ENCODE data around the gene PMM1. TPM values are rescaled to one million over a fixed set of nuclear protein-coding genes. Genes with fewer than 3 reads are reported as not detected.
"Not testable (repeated sequence)": the region's sequence is repeated elsewhere in the genome, so short reads cannot be mapped to it uniquely, and the experiment has no call there.

PMM1 gene
- total RNA-seq, 4 donors from 2014 or later, result 55.5 to 88.1 (median 83.5) TPM

GRCh38 chr22:41595703-41596102 lies 6.1 kb upstream of the PMM1 start:
- Histone ChIP-seq H3K27me3 (no peaks in the 10 kb centered on the region), H3K27ac (no peak overlapping the region), H3K9me3 (no peaks in the 10 kb centered on the region), H3K36me3 (peaks cover 0 to 23% (median 0%) of the 10 kb centered on the region in 3 donors), H3K4me3 (no peak overlapping the region), H3K4me1 (peaks cover 0 to 8% (median 0%) of the 10 kb centered on the region in 4 donors)
- WGBS, 2 donors, result 82 to 86% methylated on average over 5 of the region's 5 CpGs
- DNase-seq (ENCODE audit: low spot score in 2 of 2), result no peak
- TF ChIP-seq POLR2A (IDR thresholded peaks at IDR 0.05) (no peak), EP300 (IDR thresholded peaks at IDR 0.05) (no peak)
- TF ChIP-seq, protein P1, sequence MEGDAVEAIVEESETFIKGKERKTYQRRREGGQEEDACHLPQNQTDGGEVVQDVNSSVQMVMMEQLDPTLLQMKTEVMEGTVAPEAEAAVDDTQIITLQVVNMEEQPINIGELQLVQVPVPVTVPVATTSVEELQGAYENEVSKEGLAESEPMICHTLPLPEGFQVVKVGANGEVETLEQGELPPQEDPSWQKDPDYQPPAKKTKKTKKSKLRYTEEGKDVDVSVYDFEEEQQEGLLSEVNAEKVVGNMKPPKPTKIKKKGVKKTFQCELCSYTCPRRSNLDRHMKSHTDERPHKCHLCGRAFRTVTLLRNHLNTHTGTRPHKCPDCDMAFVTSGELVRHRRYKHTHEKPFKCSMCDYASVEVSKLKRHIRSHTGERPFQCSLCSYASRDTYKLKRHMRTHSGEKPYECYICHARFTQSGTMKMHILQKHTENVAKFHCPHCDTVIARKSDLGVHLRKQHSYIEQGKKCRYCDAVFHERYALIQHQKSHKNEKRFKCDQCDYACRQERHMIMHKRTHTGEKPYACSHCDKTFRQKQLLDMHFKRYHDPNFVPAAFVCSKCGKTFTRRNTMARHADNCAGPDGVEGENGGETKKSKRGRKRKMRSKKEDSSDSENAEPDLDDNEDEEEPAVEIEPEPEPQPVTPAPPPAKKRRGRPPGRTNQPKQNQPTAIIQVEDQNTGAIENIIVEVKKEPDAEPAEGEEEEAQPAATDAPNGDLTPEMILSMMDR (IDR thresholded peaks at IDR 0.05), result no peak

GRCh38 chr22:41593336-41593960 lies 3.8 kb upstream of the PMM1 start:
- not testable (repeated sequence) for H3K27me3 ChIP-seq; DNase-seq (ENCODE audit: low spot score in 2 of 2); H3K4me3 ChIP-seq; H3K27ac ChIP-seq; H3K9me3 ChIP-seq; H3K36me3 ChIP-seq
- 94 to 98% methylated on average over 20 to 26 of the region's 51 CpGs for whole genome bisulfite sequencing, 2 donors
- peaks cover 0 to 14% (median 5%) of the 10 kb centered on the region in 4 donors for H3K4me1 ChIP-seq

- DNase-seq (ENCODE audit: low spot score in 2 of 2), result no peak
- TF ChIP-seq, protein P1 (IDR thresholded peaks at IDR 0.05), result no peak
- TF ChIP-seq POLR2A (IDR thresholded peaks at IDR 0.05) (no peak), EP300 (IDR thresholded peaks at IDR 0.05) (no peak)
- H3K36me3 ChIP-seq, result peaks cover 0 to 38% (median 13%) of the 10 kb centered on the region in 3 donors
- H3K27ac ChIP-seq, result peak overlapping the region in 3 of 4 donors; percentile 84 to 91 (median 88)
- H3K9me3 ChIP-seq, result no peaks in the 10 kb centered on the region
- H3K4me1 ChIP-seq, result peaks cover 0 to 18% (median 15%) of the 10 kb centered on the region in 4 donors
- H3K27me3 ChIP-seq, result no peaks in the 10 kb centered on the region
- H3K4me3 ChIP-seq, result no peak overlapping the region
- WGBS, 2 donors, result 93 to 95% methylated on average over 7 of the region's 7 CpGs
Measured at GRCh38 chr22:41587347-41587723, 2.3 kb downstream of the PMM1 start.

DNA sequence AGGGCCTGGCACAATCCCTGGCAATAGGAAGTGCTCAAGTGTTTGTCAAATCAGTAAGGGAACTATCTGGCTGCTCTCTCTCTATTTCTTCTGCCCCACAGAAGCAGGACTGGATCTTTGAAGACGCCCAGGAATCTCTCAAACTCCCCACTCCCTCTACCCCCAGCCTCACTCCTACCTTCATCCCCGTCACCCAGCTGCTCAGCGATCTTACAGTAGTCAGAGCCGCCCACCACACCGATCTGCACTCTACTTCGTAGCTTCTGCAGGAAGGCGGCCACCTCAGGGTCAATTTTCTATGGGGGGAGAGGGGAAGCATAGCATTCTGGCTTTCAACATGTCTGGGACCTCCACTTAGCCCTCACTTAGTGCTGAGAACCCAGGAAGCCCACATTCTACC lies 3.7 kb downstream of the PMM1 start:
- 93 to 96% methylated on average over 7 of the region's 7 CpGs for WGBS, 2 donors
- TF ChIP-seq, protein P1 (IDR thresholded peaks at IDR 0.05), result no peak
- TF ChIP-seq POLR2A (IDR thresholded peaks at IDR 0.05), result no peak
- TF ChIP-seq EP300 (IDR thresholded peaks at IDR 0.05), result no peak
- H3K27ac ChIP-seq, result no peak overlapping the region

DNA sequence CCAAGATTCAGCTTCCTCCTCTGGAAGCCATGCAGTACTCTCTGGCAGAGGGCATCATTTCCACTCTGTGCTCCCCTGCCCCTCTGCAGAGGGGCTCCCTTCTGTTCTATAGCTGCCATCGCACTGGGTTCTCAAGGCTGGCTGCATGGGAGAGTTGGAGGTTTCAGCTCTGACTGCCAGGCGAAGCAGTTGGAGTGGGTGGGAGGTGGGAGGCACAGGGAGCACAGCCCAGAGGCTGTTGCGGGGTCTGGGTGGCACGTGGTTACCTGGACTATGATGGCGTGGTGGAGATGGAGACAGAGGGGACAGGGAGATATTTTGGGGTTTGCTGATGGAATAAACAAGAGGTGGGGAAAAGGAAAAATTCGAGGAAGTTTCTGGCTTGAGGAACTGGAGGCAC lies 4.8 kb downstream of the PMM1 start:
- 82 to 84% methylated on average over 6 of the region's 6 CpGs for WGBS, 2 donors
- H3K9me3 ChIP-seq, result no peaks in the 10 kb centered on the region
- H3K4me3 ChIP-seq, result no peak overlapping the region
- H3K27me3 ChIP-seq, result no peaks in the 10 kb centered on the region
- DNase-seq (ENCODE audit: low spot score in 2 of 2), result no peak
- TF ChIP-seq EP300 (IDR thresholded peaks at IDR 0.05), result no peak
- TF ChIP-seq, protein P1 (IDR thresholded peaks at IDR 0.05), result no peak
- TF ChIP-seq POLR2A (IDR thresholded peaks at IDR 0.05), result no peak
- H3K27ac ChIP-seq, result no peak overlapping the region
- H3K36me3 ChIP-seq, result peaks cover 0 to 62% (median 13%) of the 10 kb centered on the region in 3 donors
- H3K4me1 ChIP-seq, result peaks cover 0 to 18% (median 15%) of the 10 kb centered on the region in 4 donors

More for the DNA sequence above, 3.7 kb downstream of the PMM1 start:
- H3K27me3 ChIP-seq, result no peaks in the 10 kb centered on the region
- no peaks in the 10 kb centered on the region for H3K9me3 ChIP-seq
- no peak for DNase-seq (ENCODE audit: low spot score in 2 of 2)
- H3K36me3 ChIP-seq, result peaks cover 0 to 52% (median 13%) of the 10 kb centered on the region in 3 donors
- no peak overlapping the region for H3K4me3 ChIP-seq
- peaks cover 0 to 18% (median 15%) of the 10 kb centered on the region in 4 donors for H3K4me1 ChIP-seq
